HG03378 (cell line): ENCODE results near the gene PITPNM1.
"Not testable (repeated sequence)": the region's sequence is repeated elsewhere in the genome, so short reads cannot be mapped to it uniquely, and the experiment has no call there.

ENCODE experiments used
- ATAC-seq: cut with Tn5 transposase; IDR thresholded peaks from one replicate; pipeline ENCODE4 v1.9.1; 2021; ENCODE audit warnings: mild to moderate bottlenecking, moderate library complexity; ENCODE audit not compliant: unreplicated experiment

The PITPNM1 gene

DNA sequence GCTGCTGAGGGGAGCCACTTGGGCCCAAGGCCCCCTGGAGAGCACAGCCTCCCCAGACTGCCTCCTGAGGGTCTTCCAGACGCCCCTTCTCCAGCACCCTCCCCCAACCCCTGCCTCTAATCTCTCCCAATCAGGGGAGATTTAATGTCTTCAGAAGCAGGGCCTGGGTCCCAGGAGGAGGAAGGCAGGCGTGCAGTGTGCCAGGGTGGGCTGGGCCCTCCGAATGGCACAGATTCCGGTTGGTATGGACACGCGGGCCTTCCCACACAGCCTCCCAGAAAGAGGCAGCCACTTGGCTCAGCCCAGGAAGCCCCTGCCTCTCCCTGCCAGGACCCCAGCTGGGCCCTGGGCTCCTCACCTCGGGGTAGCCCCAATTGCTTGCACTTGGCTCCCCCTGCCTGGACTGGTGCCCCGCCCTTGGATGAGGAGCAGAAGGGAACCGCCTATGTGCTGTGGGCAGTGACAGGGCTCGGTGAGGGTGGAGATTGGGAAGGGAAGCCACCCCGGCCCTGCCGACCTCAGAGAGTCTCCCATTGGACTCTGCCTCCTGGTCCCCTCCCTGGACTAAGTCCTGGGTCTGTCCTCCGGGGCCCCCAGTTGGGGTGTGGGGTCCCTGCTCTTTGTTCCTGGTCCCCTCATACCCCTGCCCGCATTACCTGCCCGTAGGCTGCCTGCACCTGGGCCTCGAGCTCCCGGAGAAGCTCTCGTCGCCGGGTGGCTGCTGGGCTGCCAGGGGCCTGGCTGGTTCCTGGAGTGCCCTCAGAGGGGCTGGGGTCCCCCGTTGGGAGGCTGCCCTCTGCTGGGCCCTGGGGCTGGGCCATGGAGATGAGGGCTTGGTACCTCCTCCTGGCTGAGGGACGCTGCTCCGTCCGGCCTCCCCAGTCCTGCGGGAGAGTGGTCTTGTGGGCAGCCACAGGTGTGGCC lies 18.7 kb upstream of the PITPNM1 start:
- ATAC-seq, result no peak

DNA sequence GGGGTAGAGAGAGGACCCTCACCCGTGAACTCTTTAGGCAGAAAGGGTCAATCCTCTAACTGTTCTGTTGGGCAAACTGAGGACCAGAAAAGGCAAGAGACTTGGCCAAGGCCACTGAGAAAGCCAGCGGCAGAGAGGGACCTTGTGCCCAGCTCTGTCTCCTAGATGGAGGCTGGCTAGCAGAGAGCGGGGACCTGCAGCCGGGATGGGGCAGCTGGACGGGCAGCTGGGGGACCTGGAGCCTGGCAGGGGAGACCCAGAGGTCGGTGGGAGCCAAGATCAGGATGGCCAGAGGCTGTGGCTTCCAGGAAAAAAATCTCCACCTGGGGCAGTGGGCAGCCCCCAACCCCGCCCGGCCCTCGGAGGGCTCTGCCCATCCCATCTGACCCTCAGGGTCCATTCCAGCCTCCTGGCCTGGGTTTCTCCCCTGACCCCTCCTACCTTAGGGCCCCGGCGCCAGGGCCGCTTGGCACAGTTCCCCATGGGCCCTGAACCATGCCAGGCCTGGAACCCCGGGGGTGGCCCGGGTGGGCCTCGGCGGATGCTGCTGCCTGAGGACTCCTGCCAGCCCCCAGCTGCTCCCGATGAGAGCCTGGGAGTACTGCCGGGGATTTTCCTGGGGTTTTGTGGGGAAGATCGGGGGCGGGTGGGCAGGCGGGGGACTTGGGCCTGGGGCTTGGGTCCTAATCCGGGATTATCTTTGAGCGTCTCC lies 17.8 kb upstream of the PITPNM1 start, which contains the start of gene CABP2:
CABP2 (minus strand) TSS at position 603 of the 712 bp plus-strand sequence; CDS start at position 483, 120 bp downstream.
- no peak for ATAC-seq

DNA sequence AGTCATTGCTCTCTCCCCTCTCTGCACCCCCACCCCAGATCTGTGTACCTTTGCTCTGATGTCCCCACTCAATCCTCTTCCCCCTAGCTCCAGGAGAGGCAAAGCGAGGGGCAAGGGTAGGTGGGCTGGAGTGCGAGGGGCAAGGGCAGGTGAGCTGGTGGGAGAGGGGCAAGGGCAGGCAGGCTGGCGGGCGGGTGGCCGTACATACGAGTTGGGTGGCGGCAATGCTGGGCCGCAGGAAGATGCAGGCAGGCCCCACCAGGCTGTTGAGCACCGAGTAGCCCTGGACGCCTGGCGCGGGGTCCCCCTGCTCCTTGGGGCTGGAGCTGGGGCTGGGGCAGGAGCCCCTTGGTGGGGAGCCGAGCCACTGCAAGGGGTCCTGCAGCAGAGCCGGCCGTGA lies 17.2 kb upstream of the PITPNM1 start:
- no peak for ATAC-seq

DNA sequence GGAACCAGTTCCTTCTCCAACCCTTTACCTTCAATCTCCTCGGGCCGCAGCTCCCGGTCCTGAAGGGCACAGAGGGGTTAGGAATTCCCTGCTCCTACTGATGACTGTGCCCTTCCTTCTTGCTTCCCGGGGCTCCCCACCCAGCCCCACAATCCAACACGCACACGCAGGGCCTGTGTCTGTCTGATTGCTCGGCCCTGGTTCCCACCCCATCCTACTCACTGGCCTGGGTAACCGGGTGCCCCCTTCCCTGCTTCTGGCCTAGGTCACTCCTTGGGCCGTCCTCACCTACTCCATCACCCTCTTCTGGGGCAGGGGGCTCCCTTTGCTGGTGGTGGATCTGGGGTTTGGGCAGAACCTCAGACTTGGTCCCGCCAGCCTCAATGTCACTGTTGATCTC lies 16.8 kb upstream of the PITPNM1 start:
- ATAC-seq, result no peak

DNA sequence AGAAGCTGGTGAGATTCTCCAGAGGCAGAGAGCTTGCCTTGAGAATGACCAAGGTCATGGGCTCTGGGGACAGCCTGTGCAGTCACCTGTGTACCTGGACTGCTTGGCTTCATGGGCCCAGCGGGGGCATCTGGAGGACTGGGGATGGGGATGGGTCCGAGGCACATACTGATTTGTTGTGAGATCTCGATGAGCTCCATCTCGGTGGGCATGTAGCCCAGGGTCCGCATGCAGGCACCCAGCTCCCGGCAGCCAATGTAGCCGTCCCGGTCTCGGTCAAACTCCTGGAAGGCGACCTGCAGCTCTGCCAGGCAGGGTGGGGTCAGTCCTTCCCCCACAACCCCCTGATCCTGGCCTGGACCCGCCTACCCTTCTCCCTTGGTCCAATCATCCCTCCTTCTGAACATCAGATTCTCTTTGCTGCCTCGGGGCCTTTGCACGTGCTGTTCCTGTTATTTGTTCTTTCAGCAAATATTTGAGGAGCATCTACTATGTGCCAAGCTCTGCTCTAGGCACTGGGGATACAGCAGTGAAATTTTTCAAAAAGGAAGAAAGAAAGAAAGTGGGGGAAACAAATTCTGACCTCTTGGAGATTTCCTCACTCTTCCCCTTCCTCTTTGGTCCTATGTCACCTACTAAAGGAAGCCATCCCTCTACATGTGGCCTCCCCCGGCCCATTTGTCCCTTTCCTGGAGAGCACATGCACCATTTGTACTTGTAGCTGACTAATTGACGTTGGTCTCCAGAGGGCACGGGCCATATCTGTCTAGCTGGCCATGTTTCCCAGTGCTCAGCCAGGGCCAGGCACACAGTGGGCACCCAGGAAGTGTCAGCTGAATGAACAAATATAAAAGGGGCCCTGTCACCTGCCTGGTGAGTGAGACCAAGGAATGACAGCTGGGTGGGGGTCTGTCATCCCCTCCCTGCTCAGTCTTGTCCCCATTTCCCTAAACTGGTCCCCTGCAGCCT lies 16.0 kb upstream of the PITPNM1 start:
- no peak for ATAC-seq

GRCh38 chr11:67519726-67520125 lies 14.6 kb upstream of the PITPNM1 start:
- no peak for ATAC-seq

- ATAC-seq, result no peak
Observed at GRCh38 chr11:67517784-67518552, 12.8 kb upstream of the PITPNM1 start.

DNA sequence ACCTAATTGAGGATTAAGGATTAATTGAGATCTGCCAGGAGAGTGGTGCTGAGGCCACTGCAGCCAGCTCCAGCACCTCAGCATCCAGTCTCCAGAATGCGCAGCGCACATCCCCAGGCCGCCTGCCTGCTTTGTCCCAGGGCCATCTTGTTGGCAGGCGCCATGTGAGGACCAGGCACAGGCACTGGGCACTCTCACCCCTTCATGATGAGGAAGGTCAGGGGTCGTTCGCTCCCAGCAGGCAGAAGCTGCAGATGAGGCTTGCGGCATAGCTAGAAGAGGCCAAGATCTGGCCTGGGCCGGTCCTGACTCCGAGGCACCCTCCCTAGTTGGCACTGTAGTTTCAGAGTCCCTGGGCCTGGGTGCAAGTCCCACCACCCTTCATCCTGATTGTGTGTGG lies 11.6 kb upstream of the PITPNM1 start:
- no peak for ATAC-seq

DNA sequence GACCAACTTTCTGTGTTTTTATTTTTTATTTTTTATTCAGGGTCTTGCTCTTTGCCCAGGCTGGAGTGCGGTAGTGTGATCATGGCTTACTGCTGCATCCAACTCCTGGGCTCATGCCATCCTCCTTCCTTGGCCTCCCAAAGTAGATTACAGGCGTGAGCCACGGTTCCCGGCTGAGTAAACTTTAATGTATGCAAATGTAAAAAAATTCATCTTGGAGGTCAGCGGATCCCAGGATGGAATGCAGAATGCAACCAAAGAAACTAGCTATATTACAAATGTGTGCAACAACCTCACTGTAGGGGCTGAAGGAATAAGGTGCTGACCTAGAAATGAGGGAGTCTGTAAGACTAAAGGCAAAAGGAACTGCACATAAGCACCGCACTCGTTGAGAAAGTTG lies 9.0 kb upstream of the PITPNM1 start:
- no peak for ATAC-seq

- ATAC-seq, result not testable (repeated sequence)
Observed at GRCh38 chr11:67511558-67511957, 6.4 kb upstream of the PITPNM1 start.

- no peak for ATAC-seq
Observed at GRCh38 chr11:67510023-67510345, 4.8 kb upstream of the PITPNM1 start.

DNA sequence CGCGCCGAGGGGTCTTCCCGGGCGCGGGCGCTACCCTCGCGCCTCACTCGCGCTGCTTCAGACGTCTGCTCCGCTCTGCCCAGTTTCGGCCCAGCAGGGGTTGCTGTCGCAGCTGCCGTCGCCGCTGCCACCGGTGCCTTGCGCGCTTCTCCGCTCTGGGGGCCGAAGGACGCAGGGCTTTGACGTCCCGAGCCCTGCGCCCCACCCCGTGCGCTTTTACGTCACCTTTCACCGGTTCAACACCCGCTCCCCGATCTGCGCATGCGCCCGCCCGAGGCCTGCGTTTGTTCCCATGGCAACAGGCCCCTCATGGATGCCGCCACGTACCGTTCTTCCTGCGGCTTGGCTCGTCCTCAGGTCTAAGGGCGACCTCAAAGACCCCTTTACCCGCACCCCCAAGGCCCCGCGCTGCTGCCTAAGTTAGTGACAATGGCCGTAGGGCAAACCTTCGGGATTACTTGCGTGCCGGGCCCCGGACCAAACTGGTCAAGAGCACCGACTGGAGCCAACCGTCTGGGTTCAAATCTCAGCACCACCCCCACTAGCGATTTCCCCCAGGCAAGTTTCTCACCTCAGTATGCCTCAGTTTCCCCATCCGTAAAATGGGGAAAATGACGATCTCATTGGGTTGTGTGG lies 3.4 kb upstream of the PITPNM1 start:
- ATAC-seq, result peak; percentile 34

- peak; percentile 66 for ATAC-seq
Observed at GRCh38 chr11:67507864-67508485, 2.8 kb upstream of the PITPNM1 start, which contains the start of gene CDK2AP2. Gene CDK2AP2 (minus strand): TSS chr11:67508162. CDS start chr11:67508082, 80 bp downstream.

- ATAC-seq, result no peak
Observed at GRCh38 chr11:67507242-67507863, 2.2 kb upstream of the PITPNM1 start.

DNA sequence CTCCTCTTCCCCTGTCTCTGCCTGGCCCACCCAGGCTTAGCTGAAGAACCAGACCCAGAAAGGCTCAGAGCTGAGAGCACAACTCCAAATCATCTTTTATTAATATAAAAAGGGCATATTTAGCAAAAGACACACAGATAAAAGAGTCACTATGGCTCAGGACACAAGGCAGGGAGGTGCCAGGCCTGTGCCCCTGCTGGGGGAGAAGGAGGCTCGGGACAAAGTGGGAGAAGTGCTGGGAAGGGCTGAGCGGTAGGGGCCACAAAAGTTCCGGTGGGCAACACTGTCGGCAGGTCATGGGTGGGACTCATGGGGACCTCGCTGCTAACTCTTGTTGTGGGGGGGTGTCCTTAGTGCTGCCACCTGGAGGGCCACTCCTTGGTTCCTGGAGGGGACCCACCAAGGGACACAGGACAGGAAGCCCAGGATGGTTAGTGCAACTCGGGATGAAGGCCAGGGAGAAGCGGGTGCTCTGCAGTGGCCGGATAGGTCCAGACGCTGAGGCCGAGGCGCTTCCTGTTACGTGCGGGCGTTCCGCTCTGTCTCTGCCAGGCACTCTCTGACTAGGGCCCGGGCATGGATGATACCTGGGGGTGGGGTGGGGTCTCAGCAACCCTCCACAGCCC lies 1.4 kb upstream of the PITPNM1 start:
- no peak for ATAC-seq

- ATAC-seq, result no peak
Observed at GRCh38 chr11:67505605-67506396, 638 bp upstream of the PITPNM1 start.
